GM12865 (cell line): ENCODE measurements around the gene WDR48.

ENCODE experiments used
- DNase-seq: peaks from one replicate; pipeline ENCODE4 v3.0.0; 2010; ENCODE audit warnings: low read depth
- H3K4me3 ChIP-seq: 2 replicates; pipeline ENCODE4 v1.5.1; 2011; ENCODE audit warnings: mild to moderate bottlenecking, low read depth, low read length, control low read depth
- CTCF ChIP-seq: IDR thresholded peaks from 2 replicates; pipeline ENCODE4 v1.5.1; 2011; ENCODE audit warnings: low read length, control low read depth, low read depth, inconsistent platforms; ENCODE audit not compliant: insufficient read depth; ENCODE audit errors: missing control alignments

WDR48 gene

GRCh38 chr3:39019299-39019698 is 32.5 kb upstream of the WDR48 start:
- no peak overlapping the region for H3K4me3 ChIP-seq
- no peak for TF ChIP-seq CTCF

GRCh38 chr3:39021029-39021428 is 30.8 kb upstream of the WDR48 start:
- TF ChIP-seq CTCF = no peak
- peak; percentile 38 for DNase-seq
- H3K4me3 ChIP-seq = no peak overlapping the region

More at GRCh38 chr3:39019299-39019698, 32.5 kb upstream of the WDR48 start:
- DNase-seq = peak; percentile 10

DNA sequence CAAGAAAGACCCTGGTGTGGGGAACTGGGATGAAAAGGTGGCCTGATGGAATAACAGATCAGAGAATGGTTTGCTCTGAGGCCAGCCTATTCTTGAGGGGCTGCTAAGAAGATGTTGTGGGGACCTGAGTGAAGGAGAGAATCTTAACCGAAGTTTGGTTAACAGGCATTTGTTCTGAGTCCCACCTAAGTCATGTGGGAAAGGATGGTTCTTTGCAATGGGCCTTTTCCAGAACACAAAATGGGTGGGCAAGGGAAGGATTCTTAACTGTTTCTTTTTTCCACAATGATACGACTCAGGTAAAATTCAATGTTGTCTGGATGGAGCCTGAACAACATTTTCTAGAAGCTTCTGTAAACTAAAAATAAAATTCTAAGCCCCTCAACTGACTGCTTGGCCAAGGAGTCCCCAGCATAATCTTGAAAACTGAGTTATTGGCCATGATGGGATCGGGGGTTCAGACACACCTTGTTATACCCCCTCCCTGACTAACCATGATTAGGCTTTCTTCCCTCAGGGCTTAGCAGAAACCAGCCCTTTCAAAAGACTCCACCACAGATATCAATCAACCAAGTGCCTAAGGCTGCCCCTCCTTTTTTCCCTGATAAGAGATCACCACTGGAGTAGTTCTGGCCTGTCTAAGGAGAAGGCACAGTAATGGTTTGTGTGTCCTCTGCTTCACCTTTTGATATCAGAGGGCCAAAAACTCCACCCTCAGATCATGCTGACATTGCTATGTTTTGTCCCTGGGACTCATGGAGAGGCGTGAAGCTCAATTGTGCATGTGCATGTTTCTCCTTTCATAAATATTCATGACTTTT is 30.1 kb upstream of the WDR48 start:
- no peak for TF ChIP-seq CTCF
- no peak overlapping the region for H3K4me3 ChIP-seq
- no peak for DNase-seq

GRCh38 chr3:39022286-39022630 is 29.6 kb upstream of the WDR48 start:
- H3K4me3 ChIP-seq = no peak overlapping the region
- TF ChIP-seq CTCF = no peak
- DNase-seq = no peak

- no peak overlapping the region for H3K4me3 ChIP-seq
- no peak for TF ChIP-seq CTCF
- no peak for DNase-seq
Measured at GRCh38 chr3:39024497-39024896, 27.3 kb upstream of the WDR48 start.

- no peak for DNase-seq
- TF ChIP-seq CTCF = no peak
- H3K4me3 ChIP-seq = no peak overlapping the region
Measured at GRCh38 chr3:39025222-39025970, 26.4 kb upstream of the WDR48 start.
